GM10248 (cell line): Measurements from ENCODE around the gene CACNA1C.

ENCODE experiments used
- CTCF ChIA-PET: fragments of 300-600 bp; sonication (Branson Sonifier 250); formaldehyde crosslinking; extraction: SDS; loops from one replicate; lab custom pipeline; 2021; ENCODE audit warnings: antibody characterized with exemption; lab: Yijun Ruan, JAX
- POLR2A ChIA-PET: fragments of 350-650 bp; sonication (Branson Sonifier 250); formaldehyde crosslinking; extraction: SDS; loops from one replicate; lab custom pipeline; 2020; ENCODE audit warnings: antibody characterized with exemption; lab: Yijun Ruan, JAX
- DNase-seq: peaks from one replicate; pipeline ENCODE4 v3.0.0; 2012; ENCODE audit errors: extremely low spot score
- CTCF ChIP-seq: IDR thresholded peaks from 2 replicates; pipeline ENCODE4 v1.5.1; 2012; ENCODE audit warnings: mild to moderate bottlenecking, low read depth; ENCODE audit errors: extremely low read depth, missing control alignments, control extremely low read depth

CACNA1C gene

DNA sequence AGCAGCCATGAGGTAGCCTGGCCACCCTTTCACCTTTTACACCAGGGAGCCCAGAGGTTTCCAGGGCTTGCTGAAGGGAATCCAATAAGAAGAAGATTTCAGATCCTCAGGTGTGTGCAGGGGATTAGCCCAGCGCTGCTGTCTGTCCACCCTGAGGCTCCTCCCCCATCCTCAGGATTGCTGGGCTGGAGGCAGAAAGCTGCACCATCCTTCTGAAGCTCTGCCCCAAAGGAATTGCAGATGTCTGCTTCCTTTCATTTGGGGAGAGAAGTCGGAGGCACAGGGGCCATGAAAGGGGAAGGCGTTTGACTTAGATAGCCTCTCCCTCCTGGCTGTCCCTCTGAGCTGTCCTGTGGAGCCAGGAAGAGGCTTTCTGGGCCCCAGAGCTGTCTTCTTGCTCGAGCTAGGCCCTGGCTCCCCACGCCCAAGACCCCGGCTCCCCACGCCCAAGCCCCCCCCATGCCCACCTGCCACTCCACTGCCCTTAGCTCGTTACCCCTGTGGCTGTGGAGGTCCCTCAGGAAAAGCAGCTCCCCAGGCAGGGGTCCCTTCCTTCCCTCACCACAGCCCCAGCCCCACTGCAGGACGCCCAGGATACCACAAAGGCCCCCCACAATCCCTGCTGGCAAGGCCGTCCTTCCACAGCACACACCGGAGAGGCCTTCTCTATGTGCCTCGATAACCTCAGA is 359.0 kb downstream of the CACNA1C start:
- POLR2A ChIA-PET = no interaction called here
- no peak for TF ChIP-seq CTCF

DNA sequence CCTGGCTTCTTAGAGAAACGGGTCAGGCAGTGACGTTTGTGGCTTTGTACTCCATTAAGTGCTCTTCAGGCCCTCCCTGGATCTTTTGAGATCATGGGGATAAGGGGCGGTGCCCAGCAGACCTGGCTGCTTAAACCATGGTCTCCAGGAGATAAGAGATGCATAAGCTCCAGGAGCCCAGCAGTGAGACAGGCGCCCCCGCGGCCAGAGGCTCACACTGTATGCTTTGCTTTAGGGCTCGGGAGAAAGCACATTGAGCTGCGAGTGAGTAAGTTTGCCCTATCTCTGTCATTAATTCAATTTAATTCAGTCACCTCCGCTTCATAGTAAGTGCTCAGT is 359.5 kb downstream of the CACNA1C start:
- POLR2A ChIA-PET = no interaction called here
- CTCF ChIA-PET = no interaction called here
- DNase-seq = no peak
- no peak for TF ChIP-seq CTCF

More for the DNA sequence above, 359.0 kb downstream of the CACNA1C start:
- DNase-seq = no peak
- CTCF ChIA-PET = interaction anchor here (1.4 kb wide), 1 partner anchor 17 kb away, joined by 3 read pairs; no protein-coding TSS in a partner anchor

- no peak for DNase-seq
- no peak for TF ChIP-seq CTCF
- ChIA-PET CTCF (interaction anchor here (1.3 kb wide), 1 partner anchor 15 kb away, joined by 4 read pairs; no protein-coding TSS in a partner anchor), POLR2A (no interaction called here)
Measured at GRCh38 chr12:2413301-2413700, 360.5 kb downstream of the CACNA1C start.

GRCh38 chr12:2413999-2414792 is 361.4 kb downstream of the CACNA1C start:
- TF ChIP-seq CTCF = no peak
- ChIA-PET POLR2A (no interaction called here), CTCF (interaction anchor here (1.3 to 2.3 kb wide), 2 partner anchors 15 to 18 kb away, joined by 4 read pairs; no protein-coding TSS in a partner anchor)
- no peak for DNase-seq

DNA sequence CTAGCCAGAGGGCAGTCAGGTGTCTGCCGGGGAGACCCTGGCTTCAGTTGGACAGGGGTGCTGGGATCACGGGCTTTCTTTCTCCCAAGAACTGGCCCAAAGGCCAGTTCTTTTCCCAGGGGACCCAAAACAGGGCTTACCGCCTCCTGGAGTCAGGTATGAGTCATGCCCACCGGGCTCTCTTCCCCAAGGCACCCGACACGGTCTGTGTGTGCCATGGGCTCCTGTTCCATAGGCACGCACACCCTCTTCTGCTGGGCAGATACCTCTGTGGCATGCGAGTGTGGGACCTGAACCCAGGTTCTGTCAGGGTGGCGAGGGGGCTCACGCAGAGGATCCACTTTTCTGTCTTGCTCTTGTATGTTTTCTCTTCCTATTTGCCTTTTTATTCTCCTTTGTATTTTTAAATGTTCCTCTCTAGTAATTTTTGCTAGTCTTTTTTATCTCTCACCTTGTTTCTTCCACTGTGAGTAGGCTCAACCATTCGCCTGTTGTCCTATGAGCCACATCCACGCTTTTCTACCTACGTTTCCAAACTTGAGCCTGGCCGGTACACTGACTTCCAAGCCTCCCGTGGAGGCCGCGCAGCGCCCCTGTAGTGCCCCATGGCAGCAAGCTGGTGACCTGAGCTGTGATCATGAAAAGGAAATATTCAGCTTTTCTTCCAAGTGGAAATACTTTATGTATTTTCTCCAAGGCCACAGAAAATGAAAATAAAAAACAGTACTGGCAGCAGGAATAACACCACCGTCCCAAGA is 362.2 kb downstream of the CACNA1C start:
- POLR2A ChIA-PET = no interaction called here
- CTCF ChIA-PET = interaction anchor here (1.3 to 2.3 kb wide), 2 partner anchors 16 to 19 kb away, joined by 4 read pairs; no protein-coding TSS in a partner anchor

More for the DNA sequence above, 362.2 kb downstream of the CACNA1C start:
- DNase-seq = no peak
- TF ChIP-seq CTCF = no peak
